ENCODE data around the gene MORC2. TPM values are rescaled to one million over a fixed set of nuclear protein-coding genes. Genes with fewer than 3 reads are reported as not detected.

Gene MORC2
- total and polyA plus RNA-seq, 2 experiments from 2014 or later, result 19.4 to 30.3 TPM

DNA sequence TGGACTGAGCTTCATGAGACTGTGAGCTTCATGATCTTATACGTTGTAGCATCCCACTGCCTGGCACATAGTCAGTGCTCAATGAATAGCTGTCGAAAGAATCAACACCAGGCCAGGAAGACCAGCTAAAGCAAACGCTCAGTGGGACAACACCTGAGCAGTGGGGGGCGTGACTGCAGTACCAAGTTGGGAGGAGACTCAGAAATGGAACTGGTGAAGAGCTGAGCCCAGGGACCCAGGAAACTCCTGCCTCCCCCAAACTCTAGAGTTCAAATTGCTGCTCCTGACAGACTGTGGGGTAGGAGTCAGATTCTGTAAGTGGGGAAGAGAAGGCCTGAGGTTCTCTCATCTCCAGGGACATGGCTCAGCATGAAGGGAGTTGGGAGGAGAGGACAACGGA is 59.3 kb downstream of the MORC2 start:
- no peak overlapping the region for H3K27ac ChIP-seq
- no peaks in the 10 kb centered on the region for H3K27me3 ChIP-seq
- DNase-seq (ENCODE audit: low read depth in 1 of 2, low spot score in 1 of 2), result no peak
- TF ChIP-seq, protein P1, sequence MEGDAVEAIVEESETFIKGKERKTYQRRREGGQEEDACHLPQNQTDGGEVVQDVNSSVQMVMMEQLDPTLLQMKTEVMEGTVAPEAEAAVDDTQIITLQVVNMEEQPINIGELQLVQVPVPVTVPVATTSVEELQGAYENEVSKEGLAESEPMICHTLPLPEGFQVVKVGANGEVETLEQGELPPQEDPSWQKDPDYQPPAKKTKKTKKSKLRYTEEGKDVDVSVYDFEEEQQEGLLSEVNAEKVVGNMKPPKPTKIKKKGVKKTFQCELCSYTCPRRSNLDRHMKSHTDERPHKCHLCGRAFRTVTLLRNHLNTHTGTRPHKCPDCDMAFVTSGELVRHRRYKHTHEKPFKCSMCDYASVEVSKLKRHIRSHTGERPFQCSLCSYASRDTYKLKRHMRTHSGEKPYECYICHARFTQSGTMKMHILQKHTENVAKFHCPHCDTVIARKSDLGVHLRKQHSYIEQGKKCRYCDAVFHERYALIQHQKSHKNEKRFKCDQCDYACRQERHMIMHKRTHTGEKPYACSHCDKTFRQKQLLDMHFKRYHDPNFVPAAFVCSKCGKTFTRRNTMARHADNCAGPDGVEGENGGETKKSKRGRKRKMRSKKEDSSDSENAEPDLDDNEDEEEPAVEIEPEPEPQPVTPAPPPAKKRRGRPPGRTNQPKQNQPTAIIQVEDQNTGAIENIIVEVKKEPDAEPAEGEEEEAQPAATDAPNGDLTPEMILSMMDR (IDR thresholded peaks at IDR 0.05; ENCODE audit: low read depth, low read length), result no peak
- H3K9me3 ChIP-seq (ENCODE audit: low read depth), result no peaks in the 10 kb centered on the region
- H3K4me3 ChIP-seq, result no peak overlapping the region
- H3K36me3 ChIP-seq, result peaks cover 2% of the 10 kb centered on the region
- H3K4me1 ChIP-seq (ENCODE audit: low read depth), result no peaks in the 10 kb centered on the region

DNA sequence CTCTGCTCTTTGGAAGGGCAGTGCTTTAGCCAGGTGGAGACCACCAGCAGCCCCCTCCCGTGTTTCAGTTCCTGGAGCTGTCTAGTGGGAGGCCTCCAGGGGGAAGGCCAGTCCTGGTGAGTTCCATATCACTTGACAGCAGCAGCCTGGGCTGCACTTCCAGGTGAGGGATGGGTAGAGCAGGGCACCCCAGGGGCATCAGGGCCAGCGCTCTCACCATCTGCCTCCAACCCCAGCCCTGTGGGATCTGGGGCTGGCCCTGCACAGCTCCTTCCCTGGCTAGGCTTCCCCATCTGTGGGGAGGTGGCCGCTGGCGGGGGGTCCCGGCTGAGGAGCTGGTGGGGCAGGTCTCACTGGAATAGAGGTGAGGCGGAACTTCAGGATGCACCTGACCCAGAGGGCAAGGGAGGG is 60.5 kb downstream of the MORC2 start:
- DNase-seq (ENCODE audit: low read depth in 1 of 2, low spot score in 1 of 2), result no peak
- TF ChIP-seq, protein P1 (IDR thresholded peaks at IDR 0.05; ENCODE audit: low read depth, low read length), result no peak

DNA sequence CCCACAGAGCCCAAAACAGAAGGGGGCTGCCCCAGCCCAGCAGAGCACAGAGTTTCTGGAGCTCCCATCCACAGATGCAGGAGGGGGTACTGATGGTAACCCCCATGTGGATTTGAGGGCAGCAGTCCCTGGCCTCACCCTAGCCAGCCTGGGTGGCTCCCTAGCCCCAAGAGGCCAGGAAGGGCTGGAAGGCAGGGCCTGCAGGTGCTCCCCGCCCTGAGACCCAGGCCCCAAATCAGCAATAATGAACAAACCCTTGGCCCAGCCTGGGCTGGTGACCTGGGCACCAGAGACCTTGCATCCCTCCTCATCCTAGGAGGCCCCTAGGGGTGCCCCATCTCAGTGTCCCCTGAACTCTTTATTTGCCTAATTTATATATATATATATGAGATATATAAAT is 61.6 kb downstream of the MORC2 start:
- no peaks in the 10 kb centered on the region for H3K4me1 ChIP-seq (ENCODE audit: low read depth)
- H3K36me3 ChIP-seq, result peaks cover 6% of the 10 kb centered on the region
- no peak overlapping the region for H3K4me3 ChIP-seq
- H3K27ac ChIP-seq, result no peak overlapping the region
- no peaks in the 10 kb centered on the region for H3K9me3 ChIP-seq (ENCODE audit: low read depth)
- no peaks in the 10 kb centered on the region for H3K27me3 ChIP-seq
- TF ChIP-seq, protein P1 (IDR thresholded peaks at IDR 0.05; ENCODE audit: low read depth, low read length), result no peak
- DNase-seq (ENCODE audit: low read depth in 1 of 2, low spot score in 1 of 2), result no peak

More for the DNA sequence above, 60.5 kb downstream of the MORC2 start:
- no peak overlapping the region for H3K27ac ChIP-seq
- peaks cover 2% of the 10 kb centered on the region for H3K36me3 ChIP-seq
- no peaks in the 10 kb centered on the region for H3K9me3 ChIP-seq (ENCODE audit: low read depth)
- no peaks in the 10 kb centered on the region for H3K4me1 ChIP-seq (ENCODE audit: low read depth)
- no peak overlapping the region for H3K4me3 ChIP-seq
- H3K27me3 ChIP-seq, result no peaks in the 10 kb centered on the region

- Histone ChIP-seq H3K4me3 (no peak overlapping the region), H3K9me3 (ENCODE audit: low read depth) (no peaks in the 10 kb centered on the region), H3K27me3 (no peaks in the 10 kb centered on the region), H3K4me1 (ENCODE audit: low read depth) (no peaks in the 10 kb centered on the region), H3K36me3 (peaks cover 6% of the 10 kb centered on the region), H3K27ac (no peak overlapping the region)
- no peak for DNase-seq (ENCODE audit: low read depth in 1 of 2, low spot score in 1 of 2)
- TF ChIP-seq, protein P1 (IDR thresholded peaks at IDR 0.05; ENCODE audit: low read depth, low read length), result no peak
Measured at GRCh38 chr22:30906411-30906810, 62.2 kb downstream of the MORC2 start.

DNA sequence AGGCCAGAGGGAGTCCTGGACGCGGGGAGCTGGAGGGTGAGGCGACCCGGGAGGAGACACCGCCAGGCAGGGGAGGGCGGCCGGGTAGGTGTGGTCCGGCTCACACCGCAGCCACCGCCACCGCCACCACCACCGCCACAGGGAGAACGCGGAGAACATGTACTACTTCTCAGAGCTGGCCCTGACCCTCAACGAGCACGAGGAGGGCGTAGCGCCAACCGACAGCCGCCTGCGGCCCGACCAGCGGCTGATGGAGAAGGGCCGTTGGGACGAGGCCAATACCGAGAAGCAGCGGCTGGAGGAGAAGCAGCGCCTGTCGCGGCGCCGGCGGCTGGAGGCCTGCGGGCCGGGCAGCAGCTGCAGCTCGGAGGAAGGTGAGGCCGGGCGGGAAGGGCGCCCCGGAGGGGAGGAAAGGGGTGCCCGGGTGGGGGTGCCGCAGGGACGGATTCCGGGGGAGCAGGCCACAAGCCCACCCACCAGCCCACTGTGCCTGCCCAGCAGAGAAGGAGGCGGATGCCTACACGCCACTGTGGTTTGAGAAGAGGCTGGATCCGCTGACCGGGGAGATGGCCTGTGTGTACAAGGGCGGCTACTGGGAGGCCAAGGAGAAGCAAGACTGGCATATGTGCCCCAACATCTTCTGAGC is 62.8 kb downstream of the MORC2 start:
- TF ChIP-seq, protein P1 (IDR thresholded peaks at IDR 0.05; ENCODE audit: low read depth, low read length), result no peak
- DNase-seq (ENCODE audit: low read depth in 1 of 2, low spot score in 1 of 2), result no peak
- Histone ChIP-seq H3K27me3 (no peaks in the 10 kb centered on the region), H3K9me3 (ENCODE audit: low read depth) (no peaks in the 10 kb centered on the region), H3K4me3 (no peak overlapping the region), H3K36me3 (peaks cover 6% of the 10 kb centered on the region), H3K27ac (no peak overlapping the region), H3K4me1 (ENCODE audit: low read depth) (no peaks in the 10 kb centered on the region)

Measured in cardiac muscle cell (in vitro differentiated cells and primary cell).